Medulla oblongata (tissue), 1 donor: ENCODE data around the gene ME3.
"Not testable (repeated sequence)": the region's sequence is repeated elsewhere in the genome, so short reads cannot be mapped to it uniquely, and the experiment has no call there.

Experiments used
- DNase-seq: peaks from one replicate; pipeline ENCODE4 v3.0.0-alpha.2; 2015; ENCODE audit errors: extremely low spot score

The ME3 gene

DNA sequence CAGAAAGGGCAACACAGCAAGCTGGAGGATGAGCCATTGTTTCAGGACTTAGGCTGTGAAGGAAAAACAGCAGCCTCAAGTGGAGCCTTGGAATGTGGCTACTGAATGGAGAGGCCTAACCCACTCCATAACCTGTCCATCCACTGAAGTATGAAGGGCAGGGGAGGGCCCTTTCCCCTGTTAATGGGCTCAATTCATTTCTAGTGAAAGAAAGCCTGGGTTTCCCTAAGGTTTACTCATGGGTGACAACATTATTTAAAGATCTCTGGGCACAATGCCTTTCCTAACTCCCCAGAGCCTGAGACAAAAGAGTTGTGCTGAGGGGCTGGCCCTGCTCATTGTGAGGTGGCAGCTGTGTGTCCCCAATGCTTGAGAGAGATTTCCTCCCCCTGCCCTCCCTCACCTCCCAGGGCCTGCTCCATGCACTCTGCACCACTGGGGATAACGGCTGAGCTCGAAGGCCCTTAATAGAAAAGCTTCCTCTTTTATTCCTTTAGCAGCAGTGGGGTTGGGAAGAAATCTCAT lies 83.8 kb downstream of the ME3 start:
- no peak for DNase-seq

DNA sequence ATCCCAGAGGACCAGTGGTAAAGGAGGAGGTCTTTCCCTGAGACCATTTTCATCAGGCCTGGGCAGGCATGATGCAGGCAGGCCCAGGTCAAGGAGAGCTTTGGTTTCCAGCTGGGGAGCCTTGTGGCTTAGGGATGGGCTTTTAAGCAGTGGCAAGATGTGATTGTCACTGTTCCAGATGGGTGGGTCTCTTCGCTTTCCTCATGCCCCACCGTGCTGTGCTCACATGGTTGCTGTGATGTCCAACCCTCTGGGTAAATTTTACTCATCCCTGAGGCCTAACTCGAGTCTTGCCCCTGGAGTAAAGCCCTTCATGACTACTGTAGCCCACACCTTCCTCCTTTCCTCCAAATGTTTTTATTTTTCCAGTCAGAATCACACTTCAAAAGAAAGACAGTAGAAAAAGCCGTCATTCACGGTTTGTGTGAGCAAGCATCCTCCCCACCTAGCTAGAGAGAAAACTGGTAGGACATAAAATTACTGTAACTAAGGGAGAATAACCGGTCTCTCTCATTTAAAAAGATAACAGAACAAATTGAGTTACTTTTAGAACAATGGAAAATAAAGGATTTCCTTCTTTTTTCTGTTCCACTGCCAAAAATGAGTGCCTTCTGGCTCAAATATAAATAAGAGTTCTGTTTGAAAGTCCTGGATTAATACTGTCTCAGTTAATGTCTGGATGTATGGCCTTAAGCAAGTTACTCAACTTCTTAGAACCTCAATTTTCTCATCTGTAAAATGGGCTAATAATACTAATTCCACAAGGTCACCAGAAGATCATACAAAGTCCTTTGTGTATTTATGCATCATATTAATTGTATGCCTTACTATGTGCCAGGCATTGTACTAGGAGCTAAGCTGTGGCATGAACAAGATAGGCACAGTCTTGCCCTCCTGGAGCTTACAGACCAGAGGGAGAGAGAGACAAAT lies 84.9 kb downstream of the ME3 start:
- no peak for DNase-seq

DNA sequence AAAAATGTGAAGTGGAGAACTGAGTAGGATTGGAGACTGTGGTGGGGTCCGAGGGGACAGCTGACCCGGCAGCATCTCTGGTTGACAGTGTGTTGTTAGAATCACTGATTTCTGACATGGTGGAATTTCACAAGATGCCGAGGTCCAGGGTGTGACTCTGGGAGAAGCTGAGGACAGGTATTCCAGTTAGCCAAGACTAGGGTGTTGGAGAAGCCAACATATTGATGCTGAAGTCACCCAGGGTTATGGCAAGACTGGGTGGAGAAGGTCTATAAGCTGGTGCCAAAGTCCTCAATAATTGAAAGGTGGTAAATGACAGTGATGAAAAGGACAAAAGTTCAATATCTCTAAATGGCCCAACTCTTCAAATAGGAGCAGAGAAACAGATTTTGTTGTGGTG lies 86.1 kb downstream of the ME3 start:
- DNase-seq, result no peak

DNA sequence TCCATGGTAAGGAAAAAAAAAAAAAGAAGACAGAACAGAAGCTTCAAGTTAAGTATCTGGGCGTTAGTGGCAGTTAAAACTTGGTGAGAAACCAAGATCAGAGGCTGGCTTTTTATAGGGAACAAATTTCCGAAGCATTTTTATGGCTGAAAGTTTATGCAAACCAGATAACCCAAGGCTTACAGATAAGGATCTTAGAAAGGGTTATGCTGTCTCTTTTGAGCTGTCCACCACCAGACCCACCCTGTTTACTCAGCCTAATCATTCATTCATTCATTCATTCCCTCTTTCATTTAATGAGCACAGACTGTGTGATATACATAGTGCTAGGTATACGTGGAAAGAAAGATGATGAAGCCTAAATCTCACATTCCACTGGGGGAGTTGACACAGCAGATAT lies 89.5 kb downstream of the ME3 start:
- no peak for DNase-seq

DNA sequence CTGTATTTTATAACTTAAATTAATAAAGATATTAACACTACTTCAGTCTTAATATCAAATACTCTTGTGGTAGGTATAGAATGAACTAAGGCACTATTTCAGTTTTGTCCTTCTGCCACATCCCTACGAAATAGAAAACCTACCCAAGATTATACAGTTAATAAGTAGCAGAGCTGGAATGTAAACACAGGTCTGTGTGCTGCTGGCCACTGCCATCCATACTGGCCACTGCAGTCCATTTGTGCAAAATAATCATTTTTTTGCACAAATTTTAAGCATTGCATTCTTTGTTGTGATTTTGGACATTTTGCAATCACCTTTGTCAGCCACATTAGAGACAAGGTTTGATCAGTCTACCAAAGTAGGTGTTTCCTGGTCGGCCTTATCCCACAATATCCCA lies 91.9 kb downstream of the ME3 start:
- no peak for DNase-seq

DNA sequence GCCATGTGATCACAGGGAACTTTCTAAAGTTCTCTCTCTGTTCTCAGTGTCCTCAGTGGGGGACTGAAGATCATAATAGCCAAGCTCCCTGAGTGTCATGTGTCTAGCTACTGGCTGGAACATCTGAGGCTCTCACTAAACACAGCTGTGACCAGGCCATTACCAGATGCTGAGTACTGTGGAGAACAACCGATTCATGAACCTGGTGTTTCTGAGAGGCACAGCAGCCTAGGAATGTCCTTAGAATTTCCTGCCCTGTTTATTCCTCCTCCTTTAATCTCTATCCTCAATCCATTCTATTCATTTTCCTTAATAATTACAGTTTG lies 93.0 kb downstream of the ME3 start:
- peak; percentile 30 for DNase-seq

DNA sequence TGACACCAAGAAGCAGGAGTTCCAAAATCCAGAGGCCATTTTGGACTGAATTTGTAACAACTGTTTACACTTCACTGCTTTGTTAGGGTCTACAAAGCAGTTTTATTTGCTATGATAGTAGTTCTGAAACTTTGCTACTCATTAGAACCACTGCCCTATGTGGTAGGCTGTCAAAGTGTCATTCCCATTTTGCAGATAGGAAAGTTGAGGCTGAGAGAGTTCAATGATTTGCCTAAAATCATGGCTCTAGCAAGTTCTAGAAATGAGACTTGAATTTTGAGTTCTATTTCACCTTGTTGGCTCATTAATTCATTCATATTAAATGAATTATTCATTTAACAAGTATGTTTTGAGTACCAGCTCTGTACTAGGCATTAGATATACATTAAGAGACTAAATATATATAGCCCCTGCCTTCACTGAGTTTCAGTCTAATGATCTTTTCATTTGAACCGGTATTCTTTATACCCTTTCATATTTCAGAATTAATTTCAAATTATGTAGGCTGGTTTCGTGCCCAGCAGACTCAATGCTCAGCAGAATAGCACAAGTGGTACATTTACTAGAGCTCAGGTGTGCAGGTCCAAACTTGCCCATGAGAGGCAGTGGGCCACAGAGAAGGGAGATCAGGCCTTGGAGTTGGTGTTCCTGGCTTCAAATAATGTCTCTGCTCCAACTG lies 93.5 kb downstream of the ME3 start:
- no peak for DNase-seq

DNA sequence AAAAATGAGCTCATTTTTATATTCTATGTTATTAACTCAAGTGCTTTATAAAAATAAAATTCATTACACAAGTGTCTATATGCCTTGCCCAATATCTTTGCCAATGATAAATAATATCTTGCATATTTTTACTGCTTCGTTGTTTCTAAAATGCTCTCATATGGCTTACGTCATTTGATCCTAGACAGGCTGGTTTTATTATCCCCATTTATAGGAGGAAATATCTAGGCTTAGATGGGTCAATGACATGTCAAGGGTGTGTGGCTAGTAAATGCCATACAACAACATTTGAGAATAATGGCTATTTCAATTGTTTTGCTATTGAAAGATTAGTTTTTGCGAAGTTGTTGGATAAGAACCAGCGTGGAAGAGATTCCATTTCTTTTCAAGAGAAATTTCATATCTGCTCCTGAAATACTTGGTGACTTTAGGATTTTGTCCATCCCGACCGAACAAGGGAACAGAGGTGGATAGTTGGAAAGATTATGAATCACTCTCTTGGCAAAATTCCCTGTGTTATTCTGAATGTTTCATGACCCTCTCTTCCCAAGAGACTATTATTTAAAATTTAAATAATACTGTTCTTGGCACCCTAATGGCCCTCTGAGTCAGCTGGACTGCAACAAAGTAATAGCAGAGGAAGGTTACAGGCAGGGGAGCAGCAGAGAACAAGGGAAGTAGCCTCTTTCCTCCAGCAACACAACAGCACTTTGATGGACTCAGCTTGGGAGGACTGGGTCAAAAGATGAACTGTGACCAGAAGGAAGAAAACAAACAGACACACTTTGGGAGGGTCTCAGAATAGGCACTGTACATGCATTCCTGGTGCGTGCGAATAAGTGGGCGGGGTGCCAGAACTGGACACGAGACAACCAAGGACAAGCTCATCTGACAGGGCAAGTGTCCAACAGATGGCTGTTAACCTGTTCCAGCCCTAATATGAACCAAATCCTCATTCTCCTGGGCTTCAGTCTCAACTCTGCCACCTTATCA lies 94.5 kb downstream of the ME3 start:
- DNase-seq, result no peak

DNA sequence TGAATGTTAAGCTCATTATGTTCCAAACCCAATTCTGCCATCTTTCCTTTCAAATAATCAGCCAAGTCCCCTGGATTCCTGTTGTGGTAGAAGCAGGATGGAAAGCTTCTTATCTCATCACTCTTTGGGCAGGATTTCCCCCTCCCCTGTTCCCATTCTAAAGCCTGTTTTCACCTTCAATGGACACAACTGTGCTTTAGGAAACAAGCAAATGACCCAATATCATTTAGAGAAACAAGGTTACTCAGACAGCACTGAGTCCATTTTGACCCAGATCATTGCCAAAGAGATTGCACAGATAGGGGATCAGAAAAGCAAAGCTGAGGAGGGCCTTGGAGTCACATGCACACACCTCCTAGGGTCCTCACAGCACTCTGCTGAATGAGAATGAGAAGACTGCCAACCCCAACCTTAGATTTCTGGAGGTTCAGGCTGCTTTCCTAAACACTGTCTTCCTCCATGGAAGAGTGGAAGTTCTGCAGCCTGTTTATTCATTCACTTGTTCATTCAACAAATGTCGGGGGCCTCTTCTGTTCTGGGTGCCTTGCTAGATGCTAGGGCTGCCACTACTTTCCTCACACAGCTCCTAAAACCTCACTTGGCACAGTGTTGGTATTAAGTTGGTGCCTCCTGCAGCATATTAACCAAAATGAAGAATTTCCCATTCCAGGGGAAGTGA lies 95.3 kb downstream of the ME3 start:
- DNase-seq, result no peak

DNA sequence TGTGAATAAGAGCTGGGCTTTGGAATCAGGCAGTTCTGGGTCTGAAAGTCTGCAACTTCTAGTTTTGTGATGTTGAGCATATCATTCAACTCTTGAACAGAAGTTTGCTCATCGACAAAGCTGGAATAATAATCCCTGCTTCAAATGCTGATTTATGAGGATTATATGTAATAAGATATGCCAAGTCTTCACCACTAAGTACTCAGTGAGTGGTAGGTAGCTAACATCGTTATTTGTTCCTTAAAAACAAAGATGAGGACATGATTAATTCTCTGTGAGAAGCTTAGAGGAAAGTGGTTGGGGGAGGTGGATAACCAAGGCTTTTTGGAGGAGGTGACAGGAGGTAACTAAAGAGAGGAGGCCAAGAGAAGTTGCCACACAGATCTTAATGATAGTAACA lies 96.5 kb downstream of the ME3 start:
- no peak for DNase-seq

DNA sequence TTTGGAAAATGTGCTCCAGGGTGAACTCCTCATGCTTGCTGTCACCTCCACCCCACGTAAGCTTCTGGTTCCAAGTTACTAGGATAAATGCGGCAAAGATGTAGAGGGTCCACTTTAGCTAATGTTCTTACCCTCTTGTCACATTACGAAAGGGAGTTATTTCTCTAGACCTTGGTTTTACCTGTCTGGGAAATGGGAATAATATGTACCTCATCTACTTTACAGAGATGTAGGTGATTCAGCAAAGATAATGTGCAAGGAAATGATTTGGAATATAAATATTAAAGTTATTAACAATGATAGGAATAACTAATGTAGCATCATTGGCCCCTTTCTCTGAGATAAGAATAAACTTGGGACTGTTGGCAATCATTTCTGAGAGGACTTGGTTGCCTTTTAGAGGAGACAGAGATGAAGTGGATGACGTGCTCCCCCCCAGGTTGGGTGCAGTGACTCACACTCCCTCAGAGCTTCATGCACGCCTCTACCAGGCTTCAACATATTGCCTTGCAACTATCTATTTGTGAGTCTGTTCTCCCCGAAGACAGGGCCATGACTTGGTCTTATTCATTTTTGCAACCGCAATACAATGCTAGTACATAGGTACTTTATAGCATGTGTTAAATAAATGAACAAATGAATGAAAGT lies 97.1 kb downstream of the ME3 start:
- DNase-seq, result no peak

DNA sequence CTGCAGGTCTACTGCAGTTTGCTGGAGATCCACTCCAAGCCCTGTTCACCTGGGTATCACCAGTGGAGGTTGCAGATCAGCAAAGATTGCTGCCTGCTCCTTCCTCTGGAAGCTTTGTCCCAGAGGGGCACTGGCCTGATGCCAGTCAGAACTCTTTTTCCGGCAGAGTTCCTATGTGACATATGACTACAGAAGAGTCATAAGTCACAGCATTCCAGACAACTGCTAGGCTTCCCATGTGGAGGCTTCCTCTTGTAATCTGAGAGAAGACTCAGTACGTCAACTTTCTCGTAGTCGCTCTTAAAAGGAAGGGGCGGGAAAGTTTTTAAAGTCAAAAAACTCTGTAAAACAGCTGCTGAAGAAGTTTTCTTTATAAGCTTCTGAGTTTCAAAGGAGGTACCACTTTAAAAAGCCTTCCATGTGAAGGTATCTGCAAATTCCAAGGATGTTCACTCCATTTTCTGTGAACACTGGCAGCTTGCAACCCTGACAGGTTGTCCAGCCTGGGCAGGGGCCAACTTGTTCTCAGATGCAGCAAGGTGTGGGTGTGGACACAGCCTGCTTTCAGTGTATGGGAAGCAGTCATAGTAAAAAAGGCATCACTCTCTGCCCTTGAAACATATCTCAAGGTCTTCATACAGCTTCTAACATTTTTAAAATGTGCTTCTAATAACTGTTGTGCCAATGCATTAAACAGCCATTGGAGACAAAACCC lies 97.8 kb downstream of the ME3 start:
- DNase-seq, result no peak

DNA sequence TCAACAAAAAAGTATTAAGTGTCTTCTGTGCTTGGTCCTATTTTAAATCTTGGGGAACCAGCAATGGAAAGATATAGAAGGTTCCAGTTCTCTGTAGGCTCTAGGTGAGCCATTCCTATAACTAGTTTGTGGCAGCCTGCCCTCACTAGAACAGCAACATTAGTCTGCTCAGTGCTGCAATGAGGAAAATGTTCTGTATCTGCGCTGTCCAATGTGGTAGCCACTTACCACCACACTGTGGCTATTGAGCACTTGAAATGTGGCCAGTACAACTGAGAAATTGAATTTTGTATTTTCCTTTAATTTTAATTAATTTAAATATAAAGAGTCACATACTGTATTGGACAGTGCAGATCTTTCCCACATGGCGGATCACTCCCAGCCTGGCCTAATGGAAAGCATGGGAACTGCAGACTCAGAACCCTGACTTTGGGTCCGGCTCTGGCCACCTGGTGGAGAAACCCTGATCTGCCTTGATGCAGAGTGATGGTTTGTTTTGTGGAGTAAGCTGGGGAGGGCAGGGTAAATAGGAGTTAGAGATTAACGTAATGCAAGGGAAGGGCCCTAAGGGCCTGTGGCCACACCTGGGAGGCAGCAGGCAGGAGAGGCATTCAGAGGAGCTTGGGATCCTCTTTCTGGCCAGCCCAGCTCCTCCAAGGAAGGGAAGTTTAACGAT lies 101.0 kb downstream of the ME3 start:
- no peak for DNase-seq

DNA sequence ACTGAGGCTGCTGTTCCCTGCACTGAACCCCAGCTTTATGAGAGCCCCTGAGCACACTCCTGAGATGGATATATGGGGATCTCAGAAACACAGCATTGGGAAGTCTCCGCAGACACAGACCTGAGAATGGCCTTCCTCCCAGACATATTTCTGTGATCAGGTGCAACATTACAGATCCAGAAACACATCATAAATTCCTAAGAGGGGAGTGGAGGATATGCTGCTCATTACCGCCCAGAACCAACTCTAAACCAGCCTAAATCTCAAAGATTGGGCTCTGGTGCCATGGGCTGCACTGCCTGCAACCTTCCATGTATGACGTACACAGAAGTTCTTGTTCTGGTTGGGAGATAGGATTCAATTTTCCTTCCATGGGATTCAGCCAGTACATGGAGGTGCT lies 102.0 kb downstream of the ME3 start:
- DNase-seq, result no peak

DNA sequence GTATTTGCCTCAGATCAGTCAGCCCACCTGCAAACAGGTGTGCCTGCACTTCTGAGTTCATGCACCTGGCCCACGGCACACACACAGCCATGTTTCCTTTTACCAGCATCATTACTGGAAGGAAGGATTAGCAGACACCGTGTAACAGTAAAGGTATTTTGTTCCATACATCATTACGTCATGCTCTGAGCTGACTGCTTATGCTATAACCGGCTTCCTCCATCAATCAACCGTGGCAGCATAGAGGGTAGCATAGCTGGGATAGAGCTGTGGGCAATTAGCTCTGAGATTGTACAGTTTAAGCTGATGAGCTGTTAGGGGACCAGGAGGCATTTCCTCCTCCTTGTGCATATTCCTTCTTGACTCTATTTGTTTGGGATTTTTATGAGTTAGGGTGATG lies 102.4 kb downstream of the ME3 start:
- no peak for DNase-seq

DNA sequence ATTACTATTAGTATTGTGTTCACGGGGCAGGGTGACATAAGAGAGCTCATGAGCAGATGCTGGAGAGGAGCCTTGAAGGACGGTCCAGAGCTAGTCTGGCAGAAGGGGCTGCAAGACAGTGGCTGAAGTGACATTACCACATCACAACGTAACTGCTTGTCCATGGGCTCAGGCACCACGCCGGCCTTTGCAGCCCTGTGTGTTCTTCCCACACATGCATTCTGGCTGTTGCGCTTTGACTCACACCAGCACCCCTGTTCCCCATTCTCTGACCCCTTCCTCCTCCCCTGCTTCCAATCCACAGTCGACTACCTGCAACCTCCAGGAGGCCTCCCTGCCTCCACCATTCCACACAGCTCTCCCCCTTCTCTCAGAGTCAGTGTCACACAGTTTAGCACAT lies 103.3 kb downstream of the ME3 start:
- no peak for DNase-seq

DNA sequence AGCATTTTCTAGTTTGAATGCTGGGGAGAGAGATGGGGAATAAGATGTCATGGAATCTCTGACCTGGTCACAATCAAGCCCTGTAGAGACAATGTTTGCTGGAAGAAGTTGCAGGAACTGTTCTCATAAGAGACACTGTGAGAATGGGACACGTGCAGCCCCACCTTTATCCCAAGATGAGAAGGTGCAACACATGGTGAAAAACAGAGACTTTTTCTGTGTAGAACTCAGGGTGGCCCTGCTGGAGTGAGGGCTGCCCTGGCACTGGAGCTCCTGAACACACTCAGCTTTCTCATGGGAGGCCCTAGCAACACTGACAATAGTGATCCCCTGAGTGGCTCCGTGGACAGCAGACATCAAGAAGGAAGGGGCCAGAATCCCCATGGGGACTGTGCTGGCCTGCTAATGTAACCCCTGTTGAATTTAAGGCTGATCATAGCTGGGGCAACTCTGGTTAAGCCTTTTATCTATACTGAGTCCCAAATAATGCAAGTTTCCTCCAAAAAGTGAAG lies 106.6 kb downstream of the ME3 start:
- DNase-seq, result no peak

DNA sequence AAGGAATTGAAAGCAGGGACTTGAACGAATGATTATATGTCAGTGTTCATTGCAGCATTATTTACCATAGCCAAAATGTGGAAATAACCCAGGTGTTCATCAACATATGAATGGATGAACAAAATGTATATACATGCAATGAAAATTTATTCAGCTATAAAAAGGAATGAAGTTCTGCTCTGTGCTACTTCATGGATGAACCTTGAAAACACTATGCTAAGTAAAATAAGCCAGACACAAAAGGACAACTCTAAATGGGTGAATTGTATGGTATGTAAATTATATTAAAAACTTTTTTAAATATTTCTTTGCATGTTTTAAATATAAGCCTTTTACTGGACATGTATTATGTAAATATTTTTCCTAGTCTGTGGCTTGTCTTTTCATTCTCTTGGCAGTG lies 107.0 kb downstream of the ME3 start:
- no peak for DNase-seq

DNA sequence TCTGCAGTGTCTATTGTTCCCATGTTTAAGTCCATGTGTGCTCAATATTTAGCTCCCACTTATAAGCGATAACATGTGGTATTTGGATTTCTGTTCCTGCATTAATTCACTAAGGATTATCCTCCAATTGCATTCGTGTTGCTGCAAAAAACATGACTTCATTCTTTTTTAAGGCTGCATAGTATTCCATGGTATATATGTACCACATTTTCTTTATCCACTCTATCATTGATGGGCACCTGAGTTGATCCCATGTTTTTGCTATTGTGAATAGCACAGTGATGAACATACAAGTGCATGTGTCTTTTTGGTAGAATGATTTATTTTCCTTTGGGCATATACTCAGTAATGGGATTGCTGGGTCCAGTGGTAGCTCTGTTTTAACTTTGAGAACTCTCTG lies 109.6 kb downstream of the ME3 start:
- DNase-seq, result not testable (repeated sequence)
